BJ (cell line): ENCODE data around the gene F8. TPM values are rescaled to one million over a fixed set of nuclear protein-coding genes. Genes with fewer than 3 reads are reported as not detected.
"Not testable (repeated sequence)": the region's sequence is repeated elsewhere in the genome, so short reads cannot be mapped to it uniquely, and the experiment has no call there.

Experiments
- CTCF ChIA-PET: fragments of 350-600 bp; formaldehyde crosslinking; extraction: SDS; loops from one replicate; lab custom pipeline; 2021; ENCODE audit warnings: antibody characterized with exemption, inconsistent platforms; lab: Yijun Ruan, JAX
- POLR2A ChIA-PET: fragments of 300-600 bp; sonication (Branson Sonifier 250); formaldehyde crosslinking; extraction: SDS; loops from one replicate; lab custom pipeline; 2021; ENCODE audit warnings: antibody characterized with exemption; lab: Charles Lee
- DNase-seq: peaks from one replicate; pipeline ENCODE4 v3.0.0-alpha.2; 2011; ENCODE audit warnings: low read depth
- H3K27me3 ChIP-seq: 2 replicates; pipeline ENCODE4 v1.6.0; 2011; ENCODE audit warnings: low read length; ENCODE audit not compliant: control insufficient read depth, insufficient read depth
- H3K36me3 ChIP-seq: 2 replicates; pipeline ENCODE4 v1.5.1; 2011; ENCODE audit warnings: low read length; ENCODE audit not compliant: control insufficient read depth, insufficient read depth
- H3K4me3 ChIP-seq: 2 replicates; pipeline ENCODE4 v1.5.1; 2011; ENCODE audit warnings: low read depth, mild to moderate bottlenecking, control low read depth, low read length
- polyA plus RNA-seq: library from polyadenylated mRNA; depleted of rRNA; stranded (reverse); fragments of >200 nt; gene quantifications from 2 replicates; pipeline ENCODE4 v1.2.3, GENCODE V29; 2011
- TF ChIP-seq, protein P1 (sequence below): IDR thresholded peaks from 2 replicates; pipeline ENCODE4 v1.5.1; 2011; ENCODE audit warnings: low read depth, mild to moderate bottlenecking, control low read depth, inconsistent platforms, low read length, moderate library complexity; ENCODE audit not compliant: insufficient read depth

The F8 gene
- polyA plus RNA-seq, 1 experiment, result 2.7 TPM

DNA sequence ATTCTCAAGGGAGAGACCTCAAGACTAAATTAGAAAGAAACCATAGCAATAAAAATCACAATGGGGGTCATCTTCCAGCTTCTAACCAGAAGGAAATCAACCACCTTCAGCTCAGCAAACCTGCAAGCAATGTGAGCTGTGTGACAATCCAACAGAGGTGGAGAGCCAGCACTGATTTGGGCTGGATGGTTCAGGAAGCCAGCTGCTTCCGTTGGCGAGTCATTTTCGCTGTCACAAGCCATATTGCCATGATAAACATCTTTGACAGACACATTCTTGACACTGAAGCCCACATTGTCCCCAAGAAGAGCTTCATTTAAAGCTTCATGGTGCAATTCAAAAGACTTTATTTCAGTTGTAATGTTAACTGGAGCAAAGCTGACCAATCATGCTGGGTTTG is 113.7 kb downstream of the F8 start:
- ChIA-PET CTCF (interaction anchor here (2.4 kb wide), 1 partner anchor 9 kb away, joined by 12 read pairs; no protein-coding TSS in a partner anchor), POLR2A (no interaction called here)
- TF ChIP-seq, protein P1, sequence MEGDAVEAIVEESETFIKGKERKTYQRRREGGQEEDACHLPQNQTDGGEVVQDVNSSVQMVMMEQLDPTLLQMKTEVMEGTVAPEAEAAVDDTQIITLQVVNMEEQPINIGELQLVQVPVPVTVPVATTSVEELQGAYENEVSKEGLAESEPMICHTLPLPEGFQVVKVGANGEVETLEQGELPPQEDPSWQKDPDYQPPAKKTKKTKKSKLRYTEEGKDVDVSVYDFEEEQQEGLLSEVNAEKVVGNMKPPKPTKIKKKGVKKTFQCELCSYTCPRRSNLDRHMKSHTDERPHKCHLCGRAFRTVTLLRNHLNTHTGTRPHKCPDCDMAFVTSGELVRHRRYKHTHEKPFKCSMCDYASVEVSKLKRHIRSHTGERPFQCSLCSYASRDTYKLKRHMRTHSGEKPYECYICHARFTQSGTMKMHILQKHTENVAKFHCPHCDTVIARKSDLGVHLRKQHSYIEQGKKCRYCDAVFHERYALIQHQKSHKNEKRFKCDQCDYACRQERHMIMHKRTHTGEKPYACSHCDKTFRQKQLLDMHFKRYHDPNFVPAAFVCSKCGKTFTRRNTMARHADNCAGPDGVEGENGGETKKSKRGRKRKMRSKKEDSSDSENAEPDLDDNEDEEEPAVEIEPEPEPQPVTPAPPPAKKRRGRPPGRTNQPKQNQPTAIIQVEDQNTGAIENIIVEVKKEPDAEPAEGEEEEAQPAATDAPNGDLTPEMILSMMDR, result no peak
- Histone ChIP-seq H3K4me3 (no peak overlapping the region), H3K36me3 (no peaks in the 10 kb centered on the region), H3K27me3 (no peaks in the 10 kb centered on the region)
- no peak for DNase-seq

DNA sequence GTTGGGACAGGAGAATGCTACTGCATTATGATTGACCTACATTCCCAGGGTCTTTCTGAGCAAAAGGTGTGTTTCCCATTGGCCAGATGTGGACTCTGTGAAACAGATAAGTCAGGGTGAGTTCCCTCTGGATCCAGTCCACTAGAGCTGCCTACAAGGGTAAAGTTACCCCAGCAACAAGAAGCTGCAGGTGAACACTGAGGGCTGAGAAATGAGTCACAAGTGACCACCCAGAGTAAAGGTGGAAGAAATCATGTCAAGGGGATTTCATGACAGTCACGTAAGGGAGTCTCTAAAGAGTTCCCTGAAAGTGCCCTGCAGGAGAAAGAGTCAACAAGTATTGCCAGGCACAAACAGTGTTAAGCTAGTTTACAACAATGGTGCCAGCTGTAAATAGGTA is 120.1 kb downstream of the F8 start:
- ChIA-PET CTCF (interaction anchor here (2.7 kb wide), 1 partner anchor 15 kb away, joined by 7 read pairs; no protein-coding TSS in a partner anchor), POLR2A (no interaction called here)
- H3K4me3 ChIP-seq, result no peak overlapping the region
- DNase-seq, result no peak
- no peaks in the 10 kb centered on the region for H3K36me3 ChIP-seq
- TF ChIP-seq, protein P1, result no peak
- peaks cover 5% of the 10 kb centered on the region; the same call in 1 of the 2 replicates for H3K27me3 ChIP-seq

DNA sequence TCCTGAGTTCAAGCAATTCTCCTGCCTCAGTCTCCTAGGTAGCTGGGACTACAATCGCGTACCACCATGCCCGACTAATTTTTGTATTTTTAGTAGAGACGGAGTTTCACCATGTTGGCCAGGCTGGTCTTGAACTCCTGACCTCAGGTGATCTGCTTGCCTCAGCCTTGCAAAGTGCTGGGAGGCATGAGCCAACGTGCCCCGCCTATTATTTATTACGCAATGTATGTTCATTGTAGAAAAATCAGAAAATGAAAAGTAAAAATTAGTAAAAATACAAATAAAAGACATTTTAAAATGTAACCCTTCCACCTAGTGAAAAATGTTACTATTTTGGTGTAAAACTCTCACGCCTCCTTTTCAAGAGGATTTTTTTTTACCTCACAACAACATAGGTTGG is 122.2 kb downstream of the F8 start:
- no peak for DNase-seq
- ChIA-PET CTCF (interaction anchor here (2.7 kb wide), 1 partner anchor 18 kb away, joined by 7 read pairs; no protein-coding TSS in a partner anchor), POLR2A (no interaction called here)
- TF ChIP-seq, protein P1, result no peak
- peaks cover 5% of the 10 kb centered on the region; the same call in 1 of the 2 replicates for H3K27me3 ChIP-seq
- no peaks in the 10 kb centered on the region for H3K36me3 ChIP-seq
- no peak overlapping the region for H3K4me3 ChIP-seq

DNA sequence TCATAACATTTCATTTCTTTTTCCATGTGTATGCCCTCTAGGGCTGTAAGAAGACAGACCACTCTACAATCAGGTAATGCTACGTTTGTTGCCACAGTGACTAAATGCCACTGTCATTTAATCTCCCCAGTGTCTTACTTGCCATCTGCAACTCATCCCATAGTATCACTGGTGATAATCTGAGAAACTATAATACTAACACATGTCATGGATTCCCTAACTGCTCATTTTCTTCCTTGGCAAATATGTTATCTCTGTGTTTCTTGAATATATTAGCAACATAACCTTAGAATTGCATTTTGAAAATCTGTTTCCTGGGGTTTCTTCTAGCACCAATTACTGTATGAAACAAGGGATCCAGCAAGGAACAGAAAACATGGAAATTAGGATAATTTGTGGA is 130.2 kb downstream of the F8 start:
- Histone ChIP-seq H3K27me3 (no peaks in the 10 kb centered on the region), H3K36me3 (no peaks in the 10 kb centered on the region), H3K4me3 (no peak overlapping the region)
- DNase-seq, result no peak
- TF ChIP-seq, protein P1, result no peak
- ChIA-PET CTCF (no interaction called here), POLR2A (no interaction called here)

DNA sequence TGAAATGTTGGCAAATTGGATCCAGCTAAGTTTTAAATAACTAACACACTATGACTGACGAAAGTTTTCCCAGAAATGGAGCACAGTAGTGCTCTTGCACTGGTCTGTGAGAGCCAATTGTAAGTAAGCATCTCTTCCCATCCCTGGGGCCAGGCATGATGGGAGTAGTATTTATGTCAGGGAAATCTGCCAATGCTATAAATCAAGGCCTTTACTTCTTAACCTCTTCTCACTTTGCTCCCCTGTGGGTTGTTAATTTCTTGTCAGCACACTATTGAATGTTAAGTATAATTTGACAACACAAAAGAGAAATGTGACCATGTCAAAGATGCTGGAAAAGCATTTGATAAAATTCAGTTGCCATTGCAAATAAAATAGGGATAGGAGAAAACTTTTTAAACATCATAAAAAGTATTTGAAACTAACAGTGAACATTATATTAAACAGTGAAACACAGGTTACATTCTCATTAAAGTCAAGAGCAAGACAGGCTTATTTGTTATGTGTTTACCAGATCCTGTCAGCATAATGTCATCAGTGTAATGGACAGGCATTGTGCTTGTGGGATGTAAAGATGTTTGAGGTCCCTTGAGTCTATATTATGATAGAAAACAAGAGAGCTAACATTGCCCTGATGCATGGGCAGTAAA is 131.4 kb downstream of the F8 start:
- ChIA-PET POLR2A (no interaction called here), CTCF (no interaction called here)

DNA sequence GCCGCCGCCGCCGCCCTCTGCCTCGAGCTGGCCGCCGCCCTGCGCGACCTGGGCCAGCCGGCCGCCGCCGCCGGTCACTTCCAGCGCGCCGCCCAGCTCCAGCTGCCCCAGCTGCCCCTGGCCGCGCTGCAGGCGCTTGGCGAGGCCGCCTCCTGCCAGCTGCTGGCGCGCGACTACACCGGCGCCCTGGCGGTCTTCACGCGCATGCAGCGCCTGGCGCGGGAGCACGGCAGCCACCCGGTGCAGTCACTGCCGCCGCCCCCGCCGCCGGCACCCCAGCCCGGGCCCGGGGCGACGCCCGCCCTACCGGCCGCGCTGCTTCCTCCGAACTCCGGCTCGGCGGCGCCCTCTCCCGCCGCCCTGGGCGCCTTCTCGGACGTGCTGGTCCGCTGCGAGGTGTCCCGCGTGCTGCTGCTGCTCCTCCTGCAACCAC is 135.7 kb downstream of the F8 start:
- H3K27me3 ChIP-seq, POLR2A ChIA-PET, DNase-seq, H3K36me3 ChIP-seq, H3K4me3 ChIP-seq, CTCF ChIA-PET: not testable (repeated sequence)

More for the DNA sequence above, 131.4 kb downstream of the F8 start:
- TF ChIP-seq, protein P1, result no peak
- no peaks in the 10 kb centered on the region for H3K36me3 ChIP-seq
- no peak for DNase-seq
- H3K27me3 ChIP-seq, result no peaks in the 10 kb centered on the region
- H3K4me3 ChIP-seq, result no peak overlapping the region

DNA sequence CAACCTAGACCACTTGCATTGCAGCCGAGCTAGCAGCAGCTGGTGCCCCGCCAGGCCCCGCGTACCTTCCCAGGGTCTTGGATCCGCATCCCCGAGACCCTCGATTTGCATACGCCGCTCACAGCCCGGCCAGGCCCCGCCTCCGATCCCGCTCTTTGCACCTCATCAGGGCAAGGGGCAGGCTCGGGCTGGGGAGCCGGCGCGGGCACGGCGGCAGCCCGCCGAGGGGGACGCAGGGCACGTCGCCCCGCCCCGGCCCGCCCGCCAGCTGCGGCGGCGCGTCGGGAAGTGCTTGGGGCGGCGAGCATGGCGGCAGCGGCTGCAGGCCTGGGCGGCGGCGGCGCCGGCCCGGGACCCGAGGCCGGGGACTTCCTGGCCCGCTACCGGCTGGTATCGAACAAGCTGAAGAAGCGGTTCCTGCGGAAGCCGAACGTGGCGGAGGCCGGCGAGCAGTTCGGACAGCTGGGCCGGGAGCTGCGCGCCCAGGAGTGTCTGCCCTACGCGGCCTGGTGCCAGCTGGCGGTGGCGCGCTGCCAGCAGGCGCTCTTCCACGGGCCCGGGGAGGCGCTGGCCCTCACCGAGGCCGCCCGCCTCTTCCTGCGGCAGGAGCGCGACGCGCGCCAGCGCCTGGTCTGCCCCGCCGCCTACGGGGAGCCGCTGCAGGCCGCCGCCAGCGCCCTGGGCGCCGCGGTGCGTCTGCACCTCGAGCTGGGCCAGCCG is 136.3 kb downstream of the F8 start, which contains the start of gene F8A1:
F8A1 (plus strand) TSS at position 287 of the 720 bp plus-strand sequence; CDS start at position 307, 20 bp downstream.
- H3K27me3 ChIP-seq, DNase-seq, CTCF ChIA-PET, H3K36me3 ChIP-seq, POLR2A ChIA-PET: not testable (repeated sequence)
- H3K4me3 ChIP-seq, result peak within 1 kb of the TSS; percentile 24

DNA sequence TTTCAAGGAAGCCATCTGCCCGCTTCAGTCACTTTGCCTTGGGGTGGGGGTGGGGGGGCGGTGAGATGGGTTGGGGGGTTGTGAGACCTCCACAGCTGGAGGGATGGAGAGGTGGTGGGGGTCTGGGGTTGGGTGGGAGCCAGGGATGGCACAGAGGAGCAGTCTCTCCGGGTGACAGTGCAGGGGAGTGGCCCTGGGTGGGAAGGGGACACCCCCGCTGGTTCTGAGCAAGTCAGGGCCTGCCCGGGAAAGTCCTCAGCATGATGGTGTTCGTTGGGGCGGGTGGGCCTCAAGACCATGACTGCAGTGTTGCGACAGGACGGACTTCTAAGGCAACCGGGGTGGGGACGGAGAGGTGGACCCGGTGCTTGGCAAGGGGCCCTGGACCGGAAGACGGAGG is 137.0 kb downstream of the F8 start:
- CTCF ChIA-PET, H3K4me3 ChIP-seq, DNase-seq, H3K36me3 ChIP-seq, H3K27me3 ChIP-seq, POLR2A ChIA-PET: not testable (repeated sequence)
